Measurements from ENCODE around the gene PLEKHH2.
"Not testable (repeated sequence)": the region's sequence is repeated elsewhere in the genome, so short reads cannot be mapped to it uniquely, and the experiment has no call there.

The PLEKHH2 gene

GRCh38 chr2:43595603-43596412 lies 41.3 kb upstream of the PLEKHH2 start, which contains the start of gene THADA:
Gene THADA, minus strand, starts transcription at chr2:43596038. Its CDS starts 3,646 bp downstream, at chr2:43592392.
- peak within 1 kb of the TSS; percentile 92 for H4K8ac ChIP-seq (ENCODE audit: low read length)
- H2BK5ac ChIP-seq (ENCODE audit: low read depth, low read length, poor library complexity, severe bottlenecking) = peak within 1 kb of the TSS; percentile 74
- H3K79me1 ChIP-seq (replicated peaks; ENCODE audit: low read length, poor library complexity, severe bottlenecking) = peaks cover 5% of the 10 kb centered on the region
- H3K27ac ChIP-seq (ENCODE audit: low read length, poor library complexity, severe bottlenecking) = peak within 1 kb of the TSS; percentile 92
- H3K4me2 ChIP-seq (ENCODE audit: low read length, poor library complexity, severe bottlenecking) = peak within 1 kb of the TSS; percentile 84
- peak within 1 kb of the TSS; percentile 98 for H3K9ac ChIP-seq (ENCODE audit: low read length)
- under 1% methylated on average over 51 of the region's 52 CpGs for WGBS
- H3K23ac ChIP-seq (ENCODE audit: low read length in 2 of 2) = no peak within 1 kb of the TSS
- peak within 1 kb of the TSS; percentile 34 for H2BK120ac ChIP-seq (ENCODE audit: low read depth, low read length)
- peak within 1 kb of the TSS; percentile 16 for H2AFZ ChIP-seq (ENCODE audit: low read depth, low read length)
- no peaks in the 10 kb centered on the region for H3K9me3 ChIP-seq (ENCODE audit: control insufficient read depth, low read length)
- DNase-seq = peak; percentile 99
- no peak within 1 kb of the TSS for H2AK5ac ChIP-seq (ENCODE audit: low read length, severe bottlenecking)
- H4K91ac ChIP-seq (ENCODE audit: low read length) = peak within 1 kb of the TSS; percentile 96
- H2BK12ac ChIP-seq (ENCODE audit: low read length in 2 of 2) = no peak within 1 kb of the TSS
- peak within 1 kb of the TSS; percentile 89 to 97 for H3K4me3 ChIP-seq (ENCODE audit: insufficient read depth in 1 of 2, low read depth in 1 of 2, low read length in 2 of 2)
- H3K27me3 ChIP-seq (ENCODE audit: control insufficient read depth in 1 of 2, insufficient read depth in 1 of 2, low read length in 2 of 2) = no peaks in the 10 kb centered on the region
- peak within 1 kb of the TSS; percentile 86 for H2BK15ac ChIP-seq (ENCODE audit: low read depth, poor library complexity, severe bottlenecking)
- peak within 1 kb of the TSS; percentile 50 to 85 for H3K18ac ChIP-seq (ENCODE audit: low read depth in 1 of 2, low read length in 2 of 2)
- peaks cover 0 to 12% of the 10 kb centered on the region in 2 experiments for H3K36me3 ChIP-seq (ENCODE audit: control insufficient read depth in 1 of 2, insufficient read depth in 2 of 2, low read depth in 1 of 2, low read length in 2 of 2)
- peaks cover 2% of the 10 kb centered on the region for H3K4me1 ChIP-seq (ENCODE audit: control insufficient read depth, insufficient read depth, low read depth, low read length)
- H3K4ac ChIP-seq (ENCODE audit: low read depth in 1 of 2, low read length in 2 of 2) = peak within 1 kb of the TSS; percentile 49 to 86
- peak within 1 kb of the TSS in 1 of 2 experiments; percentile 2 for H3K14ac ChIP-seq (ENCODE audit: low read length in 2 of 2)

DNA sequence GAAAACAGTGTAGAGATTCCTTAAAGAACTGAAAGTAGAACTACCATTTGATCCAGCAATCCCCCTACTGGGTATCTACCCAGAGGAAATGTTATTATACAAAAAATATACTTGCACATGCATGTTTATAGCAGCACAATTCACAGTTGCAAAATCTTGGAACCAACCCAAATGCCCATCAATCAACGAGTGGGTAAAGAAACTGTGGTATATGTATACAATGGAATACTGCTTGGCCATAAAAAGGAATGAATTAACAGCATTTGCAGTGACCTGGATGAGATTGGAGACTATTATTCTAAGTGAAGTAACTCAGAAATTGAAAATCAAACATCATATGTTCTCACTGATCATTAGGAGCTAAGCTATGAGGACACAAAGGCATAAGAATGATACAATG lies 36.5 kb upstream of the PLEKHH2 start:
- H2BK12ac ChIP-seq (ENCODE audit: low read length in 2 of 2); H2BK120ac ChIP-seq (ENCODE audit: low read depth, low read length); H2AK5ac ChIP-seq (ENCODE audit: low read length, severe bottlenecking); H3K36me3 ChIP-seq (ENCODE audit: control insufficient read depth in 1 of 2, insufficient read depth in 2 of 2, low read depth in 1 of 2, low read length in 2 of 2); H3K14ac ChIP-seq (ENCODE audit: low read length in 2 of 2); H2BK5ac ChIP-seq (ENCODE audit: low read depth, low read length, poor library complexity, severe bottlenecking); H4K8ac ChIP-seq (ENCODE audit: low read length); H3K9ac ChIP-seq (ENCODE audit: low read length); H3K27ac ChIP-seq (ENCODE audit: low read length, poor library complexity, severe bottlenecking); H3K27me3 ChIP-seq (ENCODE audit: control insufficient read depth in 1 of 2, insufficient read depth in 1 of 2, low read length in 2 of 2); H3K23ac ChIP-seq (ENCODE audit: low read length in 2 of 2); DNase-seq; H3K4me1 ChIP-seq (ENCODE audit: control insufficient read depth, insufficient read depth, low read depth, low read length); H3K4me3 ChIP-seq (ENCODE audit: insufficient read depth in 1 of 2, low read depth in 1 of 2, low read length in 2 of 2); H3K18ac ChIP-seq (ENCODE audit: low read depth in 1 of 2, low read length in 2 of 2); H3K9me3 ChIP-seq (ENCODE audit: control insufficient read depth, low read length); H3K4me2 ChIP-seq (ENCODE audit: low read length, poor library complexity, severe bottlenecking); H3K79me1 ChIP-seq (replicated peaks; ENCODE audit: low read length, poor library complexity, severe bottlenecking); H3K4ac ChIP-seq (ENCODE audit: low read depth in 1 of 2, low read length in 2 of 2); H4K91ac ChIP-seq (ENCODE audit: low read length); H2AFZ ChIP-seq (ENCODE audit: low read depth, low read length); H2BK15ac ChIP-seq (ENCODE audit: low read depth, poor library complexity, severe bottlenecking): not testable (repeated sequence)
- 67% methylated on average over 1 of the region's 1 CpG for WGBS

DNA sequence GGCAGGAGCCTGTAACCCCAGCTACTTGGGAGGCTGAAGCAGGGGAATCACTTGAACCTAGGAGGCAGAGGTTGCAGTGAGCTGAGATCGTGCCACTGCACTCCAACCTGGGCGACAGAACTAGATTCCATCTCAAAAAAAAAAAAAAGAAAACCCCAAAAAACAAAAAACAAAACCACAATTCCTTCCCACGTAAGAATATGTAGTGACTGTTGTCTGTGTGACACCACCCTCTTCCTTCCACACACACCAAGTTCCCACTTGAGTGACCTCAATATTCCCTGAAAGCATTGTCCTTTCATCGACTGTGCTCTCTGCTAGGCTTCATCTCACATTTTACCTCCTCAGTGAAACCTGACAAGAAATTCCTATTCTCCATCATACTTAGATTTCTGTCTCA lies 32.4 kb upstream of the PLEKHH2 start:
- Histone ChIP-seq H2BK12ac (ENCODE audit: low read length in 2 of 2) (no peak overlapping the region), H3K4me1 (ENCODE audit: control insufficient read depth, insufficient read depth, low read depth, low read length) (no peaks in the 10 kb centered on the region), H3K9ac (ENCODE audit: low read length) (no peak overlapping the region), H3K18ac (ENCODE audit: low read depth in 1 of 2, low read length in 2 of 2) (no peak overlapping the region), H3K27ac (ENCODE audit: low read length, poor library complexity, severe bottlenecking) (no peak overlapping the region), H3K4me2 (ENCODE audit: low read length, poor library complexity, severe bottlenecking) (no peak overlapping the region), H3K79me1 (replicated peaks; ENCODE audit: low read length, poor library complexity, severe bottlenecking) (no peaks in the 10 kb centered on the region), H3K23ac (ENCODE audit: low read length in 2 of 2) (no peak overlapping the region), H3K9me3 (ENCODE audit: control insufficient read depth, low read length) (no peaks in the 10 kb centered on the region), H2AK5ac (ENCODE audit: low read length, severe bottlenecking) (no peak overlapping the region), H3K27me3 (ENCODE audit: control insufficient read depth in 1 of 2, insufficient read depth in 1 of 2, low read length in 2 of 2) (no peaks in the 10 kb centered on the region), H3K36me3 (ENCODE audit: control insufficient read depth in 1 of 2, insufficient read depth in 2 of 2, low read depth in 1 of 2, low read length in 2 of 2) (no peaks in the 10 kb centered on the region), H3K14ac (ENCODE audit: low read length in 2 of 2) (no peak overlapping the region), H2BK15ac (ENCODE audit: low read depth, poor library complexity, severe bottlenecking) (no peak overlapping the region), H2AFZ (ENCODE audit: low read depth, low read length) (no peak overlapping the region), H4K8ac (ENCODE audit: low read length) (no peak overlapping the region), H2BK120ac (ENCODE audit: low read depth, low read length) (no peak overlapping the region), H4K91ac (ENCODE audit: low read length) (no peak overlapping the region), H2BK5ac (ENCODE audit: low read depth, low read length, poor library complexity, severe bottlenecking) (no peak overlapping the region), H3K4ac (ENCODE audit: low read depth in 1 of 2, low read length in 2 of 2) (no peak overlapping the region), H3K4me3 (ENCODE audit: insufficient read depth in 1 of 2, low read depth in 1 of 2, low read length in 2 of 2) (no peak overlapping the region)
- DNase-seq = no peak
- WGBS = 85% methylated on average over 4 of the region's 4 CpGs

DNA sequence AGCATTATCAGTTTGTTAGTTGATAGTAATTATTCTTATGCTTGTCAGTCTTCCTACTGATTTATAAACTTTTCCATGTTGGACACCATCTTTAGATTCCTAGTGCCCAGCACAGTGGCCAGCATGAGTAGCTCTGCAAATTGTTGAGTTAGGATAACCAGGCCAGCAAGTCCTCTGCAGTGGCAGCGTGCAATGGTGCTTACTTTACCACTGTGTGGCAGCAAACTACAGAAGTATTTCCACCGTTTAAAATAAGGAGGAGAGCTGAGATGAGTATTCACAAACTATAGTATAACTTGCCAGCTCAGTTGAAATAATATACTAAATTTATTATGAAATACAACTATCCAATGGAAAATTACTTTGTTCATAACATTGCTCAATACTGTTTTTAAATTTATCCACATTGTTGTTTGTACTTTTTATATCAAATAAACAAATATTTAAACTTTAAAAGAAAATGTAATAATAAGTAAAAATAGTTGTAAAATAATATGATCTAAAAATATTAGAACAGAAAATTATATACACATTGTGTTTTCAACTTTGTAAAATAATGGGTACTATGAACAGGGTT lies 31.9 kb upstream of the PLEKHH2 start:
- H3K14ac ChIP-seq (ENCODE audit: low read length in 2 of 2) = no peak overlapping the region
- WGBS = no CpG with 5 or more reads among the region's 2 CpGs
- H3K23ac ChIP-seq (ENCODE audit: low read length in 2 of 2) = no peak overlapping the region
- DNase-seq = peak; percentile 65
- no peaks in the 10 kb centered on the region for H3K4me1 ChIP-seq (ENCODE audit: control insufficient read depth, insufficient read depth, low read depth, low read length)
- no peak overlapping the region for H2BK120ac ChIP-seq (ENCODE audit: low read depth, low read length)
- H2AK5ac ChIP-seq (ENCODE audit: low read length, severe bottlenecking) = no peak overlapping the region
- H3K18ac ChIP-seq (ENCODE audit: low read depth in 1 of 2, low read length in 2 of 2) = no peak overlapping the region
- no peak overlapping the region for H2BK12ac ChIP-seq (ENCODE audit: low read length in 2 of 2)
- H3K9me3 ChIP-seq (ENCODE audit: control insufficient read depth, low read length) = no peaks in the 10 kb centered on the region
- H2AFZ ChIP-seq (ENCODE audit: low read depth, low read length) = no peak overlapping the region
- H3K27ac ChIP-seq (ENCODE audit: low read length, poor library complexity, severe bottlenecking) = no peak overlapping the region
- no peak overlapping the region for H3K4me3 ChIP-seq (ENCODE audit: insufficient read depth in 1 of 2, low read depth in 1 of 2, low read length in 2 of 2)
- H3K4me2 ChIP-seq (ENCODE audit: low read length, poor library complexity, severe bottlenecking) = no peak overlapping the region
- H4K91ac ChIP-seq (ENCODE audit: low read length) = no peak overlapping the region
- H3K79me1 ChIP-seq (replicated peaks; ENCODE audit: low read length, poor library complexity, severe bottlenecking) = no peaks in the 10 kb centered on the region
- no peak overlapping the region for H3K9ac ChIP-seq (ENCODE audit: low read length)
- no peaks in the 10 kb centered on the region for H3K36me3 ChIP-seq (ENCODE audit: control insufficient read depth in 1 of 2, insufficient read depth in 2 of 2, low read depth in 1 of 2, low read length in 2 of 2)
- H2BK5ac ChIP-seq (ENCODE audit: low read depth, low read length, poor library complexity, severe bottlenecking) = no peak overlapping the region
- no peak overlapping the region for H3K4ac ChIP-seq (ENCODE audit: low read depth in 1 of 2, low read length in 2 of 2)
- no peaks in the 10 kb centered on the region for H3K27me3 ChIP-seq (ENCODE audit: control insufficient read depth in 1 of 2, insufficient read depth in 1 of 2, low read length in 2 of 2)
- no peak overlapping the region for H4K8ac ChIP-seq (ENCODE audit: low read length)
- H2BK15ac ChIP-seq (ENCODE audit: low read depth, poor library complexity, severe bottlenecking) = no peak overlapping the region
